GM12878 (cell line): Measurements from ENCODE around the gene C10orf90. TPM values are rescaled to one million over a fixed set of nuclear protein-coding genes. Genes with fewer than 3 reads are reported as not detected.

Experiments used
- ATF7 ChIP-seq: fragments of 450-650 bp; IDR thresholded peaks from 2 replicates; pipeline ENCODE4 v1.6.1; 2016; ENCODE audit warnings: low read depth, mild to moderate bottlenecking
- EED ChIP-seq: sonication (generic); IDR thresholded peaks from 2 replicates; pipeline ENCODE4 v1.6.1; 2016; ENCODE audit warnings: antibody characterized with exemption, low read depth
- HDAC2 ChIP-seq: fragments of 200-600 bp; sonication (generic); IDR thresholded peaks from 2 replicates; pipeline ENCODE4 v1.6.1; 2017
- PML ChIP-seq: IDR thresholded peaks from 2 replicates; pipeline ENCODE4 v1.6.1; 2012; ENCODE audit warnings: low read length, inconsistent platforms
- STAT3 ChIP-seq: IDR thresholded peaks from 2 replicates; pipeline ENCODE4 v1.6.1; 2011; ENCODE audit warnings: low read depth, low read length, improper control_type of control experiment
- ZSCAN29 ChIP-seq: fragments of 450-650 bp; IDR thresholded peaks from 2 replicates; pipeline ENCODE4 v1.6.1; 2017; ENCODE audit warnings: mild to moderate bottlenecking, moderate library complexity
- polyA plus RNA-seq, 11 experiments: library from polyadenylated mRNA; depleted of rRNA in 4 of 11; unstranded in 6 of 11; stranded (reverse) in 5 of 11; fragments of >200 nt; fragmentation: Nextera tagmentation in 4 of 11; fragmentation: Illumina TruSeq in 1 of 11; extraction: Ambion mirVana in 4 of 11; extraction: Trizol in 1 of 11; gene quantifications; 1 replicate in 1 of 11; 2 replicates in 10 of 11; pipeline versions ENCODE4 v1.2.1 to v1.2.3, GENCODE V29; 2011 to 2016; ENCODE audit warnings: inconsistent platforms in 2 of 11, missing spikeins in 2 of 11, low read depth in 1 of 11
- total RNA-seq, 4 experiments: library from RNA; depleted of rRNA in 3 of 4; stranded (reverse); fragments of >200 nt in 3 of 4; fragmentation: Illumina TruSeq in 1 of 4; extraction: Trizol in 1 of 4; gene quantifications; 2 replicates each; pipeline versions ENCODE4 v1.2.1 to v1.2.3, GENCODE V29; 2013 to 2021
- TF ChIP-seq, protein P1 (sequence below): fragments of 450-650 bp; IDR thresholded peaks from 2 replicates; pipeline ENCODE4 v1.6.1; 2016; ENCODE audit warnings: mild to moderate bottlenecking, moderate library complexity, borderline replicate concordance
- TF ChIP-seq, protein P2 (sequence below): fragments of 150-350 bp; IDR thresholded peaks from 2 replicates; pipeline ENCODE4 v1.6.1; 2014; ENCODE audit warnings: mild to moderate bottlenecking, low read depth, low read length
- TF ChIP-seq, protein P3 (sequence below): IDR thresholded peaks from 2 replicates; pipeline ENCODE4 v1.6.1; 2011; ENCODE audit warnings: borderline replicate concordance, low read depth, mild to moderate bottlenecking, moderate library complexity, mixed read lengths, low read length; ENCODE audit not compliant: insufficient read depth; ENCODE audit errors: extremely low read length
- TF ChIP-seq, protein P4 (sequence below): fragments of 450-650 bp; IDR thresholded peaks from 2 replicates; pipeline ENCODE4 v1.6.1; 2014; ENCODE audit warnings: mild to moderate bottlenecking

C10orf90 gene
- total and polyA plus RNA-seq, 10 of the 15 experiments (the other 5 are each of a cell fraction or from before 2014, with no cell fraction given) = 0.04 TPM; not detected in 9

DNA sequence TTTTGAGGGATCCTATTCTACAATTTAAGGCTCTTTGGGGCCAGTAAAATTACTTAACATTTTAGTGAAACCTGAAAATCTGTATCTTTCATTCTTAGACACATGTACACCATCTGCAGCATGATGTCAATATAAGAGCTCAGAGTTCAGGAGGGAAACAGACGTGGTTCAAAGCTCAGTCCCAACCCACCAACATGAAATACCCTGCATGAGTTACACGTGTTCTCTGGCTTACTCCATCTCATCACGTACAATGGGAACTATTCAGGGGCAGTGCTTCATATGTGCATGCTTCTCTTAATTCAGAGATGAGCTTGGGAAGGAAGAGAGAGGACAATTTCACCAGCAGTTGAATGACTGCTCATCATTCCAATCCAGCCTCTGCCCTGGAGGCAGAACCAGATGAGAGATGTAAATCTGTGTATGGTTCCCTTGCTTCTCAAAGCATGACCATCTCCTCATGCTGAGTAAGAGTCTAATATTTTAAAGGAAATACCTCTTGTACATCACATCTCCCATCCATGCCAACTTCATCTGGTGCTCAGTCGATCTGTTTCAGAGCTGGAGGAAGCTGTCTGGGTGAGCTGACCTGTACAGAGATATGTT, 253.2 kb downstream of the C10orf90 start (continued):
- TF ChIP-seq, protein P1, sequence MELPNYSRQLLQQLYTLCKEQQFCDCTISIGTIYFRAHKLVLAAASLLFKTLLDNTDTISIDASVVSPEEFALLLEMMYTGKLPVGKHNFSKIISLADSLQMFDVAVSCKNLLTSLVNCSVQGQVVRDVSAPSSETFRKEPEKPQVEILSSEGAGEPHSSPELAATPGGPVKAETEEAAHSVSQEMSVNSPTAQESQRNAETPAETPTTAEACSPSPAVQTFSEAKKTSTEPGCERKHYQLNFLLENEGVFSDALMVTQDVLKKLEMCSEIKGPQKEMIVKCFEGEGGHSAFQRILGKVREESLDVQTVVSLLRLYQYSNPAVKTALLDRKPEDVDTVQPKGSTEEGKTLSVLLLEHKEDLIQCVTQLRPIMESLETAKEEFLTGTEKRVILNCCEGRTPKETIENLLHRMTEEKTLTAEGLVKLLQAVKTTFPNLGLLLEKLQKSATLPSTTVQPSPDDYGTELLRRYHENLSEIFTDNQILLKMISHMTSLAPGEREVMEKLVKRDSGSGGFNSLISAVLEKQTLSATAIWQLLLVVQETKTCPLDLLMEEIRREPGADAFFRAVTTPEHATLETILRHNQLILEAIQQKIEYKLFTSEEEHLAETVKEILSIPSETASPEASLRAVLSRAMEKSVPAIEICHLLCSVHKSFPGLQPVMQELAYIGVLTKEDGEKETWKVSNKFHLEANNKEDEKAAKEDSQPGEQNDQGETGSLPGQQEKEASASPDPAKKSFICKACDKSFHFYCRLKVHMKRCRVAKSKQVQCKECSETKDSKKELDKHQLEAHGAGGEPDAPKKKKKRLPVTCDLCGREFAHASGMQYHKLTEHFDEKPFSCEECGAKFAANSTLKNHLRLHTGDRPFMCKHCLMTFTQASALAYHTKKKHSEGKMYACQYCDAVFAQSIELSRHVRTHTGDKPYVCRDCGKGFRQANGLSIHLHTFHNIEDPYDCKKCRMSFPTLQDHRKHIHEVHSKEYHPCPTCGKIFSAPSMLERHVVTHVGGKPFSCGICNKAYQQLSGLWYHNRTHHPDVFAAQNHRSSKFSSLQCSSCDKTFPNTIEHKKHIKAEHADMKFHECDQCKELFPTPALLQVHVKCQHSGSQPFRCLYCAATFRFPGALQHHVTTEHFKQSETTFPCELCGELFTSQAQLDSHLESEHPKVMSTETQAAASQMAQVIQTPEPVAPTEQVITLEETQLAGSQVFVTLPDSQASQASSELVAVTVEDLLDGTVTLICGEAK = no peak
- TF ChIP-seq, protein P2, sequence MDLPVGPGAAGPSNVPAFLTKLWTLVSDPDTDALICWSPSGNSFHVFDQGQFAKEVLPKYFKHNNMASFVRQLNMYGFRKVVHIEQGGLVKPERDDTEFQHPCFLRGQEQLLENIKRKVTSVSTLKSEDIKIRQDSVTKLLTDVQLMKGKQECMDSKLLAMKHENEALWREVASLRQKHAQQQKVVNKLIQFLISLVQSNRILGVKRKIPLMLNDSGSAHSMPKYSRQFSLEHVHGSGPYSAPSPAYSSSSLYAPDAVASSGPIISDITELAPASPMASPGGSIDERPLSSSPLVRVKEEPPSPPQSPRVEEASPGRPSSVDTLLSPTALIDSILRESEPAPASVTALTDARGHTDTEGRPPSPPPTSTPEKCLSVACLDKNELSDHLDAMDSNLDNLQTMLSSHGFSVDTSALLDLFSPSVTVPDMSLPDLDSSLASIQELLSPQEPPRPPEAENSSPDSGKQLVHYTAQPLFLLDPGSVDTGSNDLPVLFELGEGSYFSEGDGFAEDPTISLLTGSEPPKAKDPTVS = no peak
- TF ChIP-seq, protein P3, sequence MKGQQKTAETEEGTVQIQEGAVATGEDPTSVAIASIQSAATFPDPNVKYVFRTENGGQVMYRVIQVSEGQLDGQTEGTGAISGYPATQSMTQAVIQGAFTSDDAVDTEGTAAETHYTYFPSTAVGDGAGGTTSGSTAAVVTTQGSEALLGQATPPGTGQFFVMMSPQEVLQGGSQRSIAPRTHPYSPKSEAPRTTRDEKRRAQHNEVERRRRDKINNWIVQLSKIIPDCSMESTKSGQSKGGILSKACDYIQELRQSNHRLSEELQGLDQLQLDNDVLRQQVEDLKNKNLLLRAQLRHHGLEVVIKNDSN = no peak
- no peak for TF ChIP-seq ATF7
- TF ChIP-seq ZSCAN29 = no peak
- TF ChIP-seq PML = no peak
- no peak for TF ChIP-seq HDAC2
- TF ChIP-seq STAT3 = no peak
- TF ChIP-seq EED = no peak
- TF ChIP-seq, protein P4, sequence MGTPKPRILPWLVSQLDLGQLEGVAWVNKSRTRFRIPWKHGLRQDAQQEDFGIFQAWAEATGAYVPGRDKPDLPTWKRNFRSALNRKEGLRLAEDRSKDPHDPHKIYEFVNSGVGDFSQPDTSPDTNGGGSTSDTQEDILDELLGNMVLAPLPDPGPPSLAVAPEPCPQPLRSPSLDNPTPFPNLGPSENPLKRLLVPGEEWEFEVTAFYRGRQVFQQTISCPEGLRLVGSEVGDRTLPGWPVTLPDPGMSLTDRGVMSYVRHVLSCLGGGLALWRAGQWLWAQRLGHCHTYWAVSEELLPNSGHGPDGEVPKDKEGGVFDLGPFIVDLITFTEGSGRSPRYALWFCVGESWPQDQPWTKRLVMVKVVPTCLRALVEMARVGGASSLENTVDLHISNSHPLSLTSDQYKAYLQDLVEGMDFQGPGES = no peak
- TF ChIP-seq, all 136 proteins: peak for 0
